ENCODE measurements around the gene VASP.

DNA sequence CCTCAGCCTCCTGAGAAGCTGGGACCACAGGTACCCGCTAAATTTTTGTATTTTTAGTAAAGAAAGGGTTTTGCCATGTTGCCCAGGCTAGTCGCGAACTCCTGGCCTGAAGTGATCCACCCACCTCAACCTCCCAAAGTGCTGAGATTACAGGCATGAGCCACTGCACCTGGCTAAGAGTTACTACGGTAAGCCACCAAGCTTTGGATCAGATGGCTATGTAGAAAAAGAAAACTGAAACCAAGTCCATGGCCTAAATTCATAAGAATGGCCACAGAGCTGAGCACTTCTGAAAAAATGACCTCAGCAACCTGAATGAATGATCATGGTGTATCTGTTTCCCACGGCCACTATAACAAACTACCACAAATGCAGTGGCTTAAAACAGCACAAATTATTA is 67.9 kb downstream of the VASP start:
- TF ChIP-seq, protein P1, sequence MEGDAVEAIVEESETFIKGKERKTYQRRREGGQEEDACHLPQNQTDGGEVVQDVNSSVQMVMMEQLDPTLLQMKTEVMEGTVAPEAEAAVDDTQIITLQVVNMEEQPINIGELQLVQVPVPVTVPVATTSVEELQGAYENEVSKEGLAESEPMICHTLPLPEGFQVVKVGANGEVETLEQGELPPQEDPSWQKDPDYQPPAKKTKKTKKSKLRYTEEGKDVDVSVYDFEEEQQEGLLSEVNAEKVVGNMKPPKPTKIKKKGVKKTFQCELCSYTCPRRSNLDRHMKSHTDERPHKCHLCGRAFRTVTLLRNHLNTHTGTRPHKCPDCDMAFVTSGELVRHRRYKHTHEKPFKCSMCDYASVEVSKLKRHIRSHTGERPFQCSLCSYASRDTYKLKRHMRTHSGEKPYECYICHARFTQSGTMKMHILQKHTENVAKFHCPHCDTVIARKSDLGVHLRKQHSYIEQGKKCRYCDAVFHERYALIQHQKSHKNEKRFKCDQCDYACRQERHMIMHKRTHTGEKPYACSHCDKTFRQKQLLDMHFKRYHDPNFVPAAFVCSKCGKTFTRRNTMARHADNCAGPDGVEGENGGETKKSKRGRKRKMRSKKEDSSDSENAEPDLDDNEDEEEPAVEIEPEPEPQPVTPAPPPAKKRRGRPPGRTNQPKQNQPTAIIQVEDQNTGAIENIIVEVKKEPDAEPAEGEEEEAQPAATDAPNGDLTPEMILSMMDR (IDR thresholded peaks at IDR 0.05; ENCODE audit: low read depth, low read length), result no peak
- TF ChIP-seq POLR2A (IDR thresholded peaks at IDR 0.05; ENCODE audit: extremely low read depth, insufficient read length), result no peak
